GM18858 (cell line): ENCODE data around the gene AMBRA1.

Experiments used
- ATAC-seq: cut with Tn5 transposase; IDR thresholded peaks from one replicate; pipeline ENCODE4 v1.9.1; 2021; ENCODE audit not compliant: unreplicated experiment

The AMBRA1 gene

GRCh38 chr11:46480166-46480726, 113.6 kb downstream of the AMBRA1 start:
- ATAC-seq = no peak

GRCh38 chr11:46479601-46480000, 114.2 kb downstream of the AMBRA1 start:
- no peak for ATAC-seq

GRCh38 chr11:46478196-46478595, 115.6 kb downstream of the AMBRA1 start:
- no peak for ATAC-seq

GRCh38 chr11:46477136-46477535, 116.7 kb downstream of the AMBRA1 start:
- ATAC-seq = no peak

- ATAC-seq = no peak
These were observed 117.8 kb downstream of the AMBRA1 start for GRCh38 chr11:46475926-46476545.

GRCh38 chr11:46475051-46475925, 118.5 kb downstream of the AMBRA1 start:
- ATAC-seq = no peak

- no peak for ATAC-seq
These were observed 121.2 kb downstream of the AMBRA1 start for GRCh38 chr11:46472662-46472994.

GRCh38 chr11:46471943-46472661, 121.7 kb downstream of the AMBRA1 start:
- no peak for ATAC-seq

GRCh38 chr11:46469926-46470325, 123.9 kb downstream of the AMBRA1 start:
- ATAC-seq = no peak

- no peak for ATAC-seq
These were observed 128.1 kb downstream of the AMBRA1 start for GRCh38 chr11:46465683-46466082.

GRCh38 chr11:46463701-46464421, 130.0 kb downstream of the AMBRA1 start:
- no peak for ATAC-seq

- ATAC-seq = no peak
These were observed 132.3 kb downstream of the AMBRA1 start for GRCh38 chr11:46461461-46461927.

- no peak for ATAC-seq
These were observed 135.3 kb downstream of the AMBRA1 start for GRCh38 chr11:46458491-46458890.

GRCh38 chr11:46457659-46458424, 136.0 kb downstream of the AMBRA1 start:
- no peak for ATAC-seq

- no peak for ATAC-seq
These were observed 136.8 kb downstream of the AMBRA1 start for GRCh38 chr11:46457021-46457420.

- no peak for ATAC-seq
These were observed 137.4 kb downstream of the AMBRA1 start for GRCh38 chr11:46456269-46457001.

- no peak for ATAC-seq
These were observed 138.0 kb downstream of the AMBRA1 start for GRCh38 chr11:46455834-46456233.

GRCh38 chr11:46452918-46453517, 140.8 kb downstream of the AMBRA1 start:
- ATAC-seq = no peak

GRCh38 chr11:46451759-46452158, 142.1 kb downstream of the AMBRA1 start:
- no peak for ATAC-seq
